PC-3 (cell line): ENCODE measurements around the gene MPDZ. TPM values are rescaled to one million over a fixed set of nuclear protein-coding genes. Genes with fewer than 3 reads are reported as not detected.

Experiments
- ATAC-seq: fragments of 200-7000 bp; cut with Tn5 transposase; 2 replicates; pipeline ENCODE4 v1.9.1; 2020; ENCODE audit warnings: mild to moderate bottlenecking, moderate library complexity
- BruUV-seq: library from RNA; stranded (reverse); fragments of 400-500 nt; replicated peaks from 2 replicates; lab custom pipeline; 2021; lab: Mats Ljungman, UMichigan
- CTCF ChIA-PET: fragments of 300-600 bp; sonication (Branson Sonifier 250); formaldehyde crosslinking; loops from one replicate; lab custom pipeline; 2022; ENCODE audit warnings: antibody characterized with exemption; lab: Charles Lee
- POLR2A ChIA-PET: fragments of 300-600 bp; sonication (Branson Sonifier 250); formaldehyde crosslinking; loops from one replicate; lab custom pipeline; 2022; ENCODE audit warnings: antibody characterized with exemption; ENCODE audit not compliant: unreplicated experiment; lab: Charles Lee
- DNase-seq: peaks from one replicate; pipeline ENCODE4 v3.0.0-alpha.2; 2015
- H2AFZ ChIP-seq: fragments of 300-600 bp; sonication (generic); 2 replicates; pipeline ENCODE4 v1.6.0; 2016; ENCODE audit warnings: antibody characterized with exemption, low read length
- H3F3A ChIP-seq: fragments of 300-600 bp; sonication (generic); one replicate; pipeline ENCODE4 v1.6.0; 2017; ENCODE audit warnings: antibody characterized with exemption, low read length, control low read depth, mild to moderate bottlenecking; ENCODE audit not compliant: unreplicated experiment
- H3K27ac ChIP-seq: fragments of 300-600 bp; sonication (generic); 2 replicates; pipeline ENCODE4 v1.5.1; 2016; ENCODE audit warnings: mild to moderate bottlenecking, low read length
- H3K27me3 ChIP-seq: fragments of 300-600 bp; sonication (generic); 2 replicates; pipeline ENCODE4 v1.6.1; 2016; ENCODE audit warnings: low read length, mixed read lengths
- H3K36me3 ChIP-seq: fragments of 300-600 bp; sonication (generic); 2 replicates; pipeline ENCODE4 v1.6.1; 2016; ENCODE audit warnings: low read depth, mixed run types, low read length, mixed read lengths
- H3K4me1 ChIP-seq: fragments of 300-600 bp; sonication (generic); 2 replicates; pipeline ENCODE4 v1.5.1; 2016; ENCODE audit warnings: low read length; ENCODE audit not compliant: insufficient read depth
- H3K4me2 ChIP-seq: fragments of 300-600 bp; sonication (generic); 2 replicates; pipeline ENCODE4 v1.6.0; 2016; ENCODE audit warnings: low read length
- H3K4me3 ChIP-seq: fragments of 300-600 bp; sonication (generic); 2 replicates; pipeline ENCODE4 v1.5.1; 2016; ENCODE audit warnings: mild to moderate bottlenecking, low read length, mixed read lengths
- H3K79me2 ChIP-seq: fragments of 300-600 bp; sonication (generic); 2 replicates; pipeline ENCODE4 v1.6.1; 2017; ENCODE audit warnings: low read length, mixed read lengths
- H3K9ac ChIP-seq: fragments of 300-600 bp; sonication (generic); 2 replicates; pipeline ENCODE4 v1.6.0; 2016; ENCODE audit warnings: mild to moderate bottlenecking, low read length
- H3K9me2 ChIP-seq: fragments of 300-600 bp; sonication (generic); replicated peaks from 2 replicates; pipeline ENCODE4 v1.6.1; 2016; ENCODE audit warnings: mixed run types, low read length, mixed read lengths
- H3K9me3 ChIP-seq: fragments of 300-600 bp; sonication (generic); 2 replicates; pipeline ENCODE4 v1.6.1; 2016; ENCODE audit warnings: low read length, mixed read lengths
- H4K20me1 ChIP-seq: fragments of 300-600 bp; sonication (generic); 2 replicates; pipeline ENCODE4 v1.6.1; 2016; ENCODE audit warnings: low read length, mixed read lengths
- EZH2 ChIP-seq: fragments of 300-600 bp; sonication (generic); IDR thresholded peaks from one replicate; pipeline ENCODE4 v1.6.1; 2017; ENCODE audit warnings: antibody characterized with exemption, mild to moderate bottlenecking, low read length; ENCODE audit not compliant: unreplicated experiment
- EZH2phosphoT487 ChIP-seq: fragments of 300-600 bp; sonication (generic); IDR thresholded peaks from 2 replicates; pipeline ENCODE4 v1.6.1; 2018; ENCODE audit warnings: mild to moderate bottlenecking, antibody characterized with exemption, low read length, borderline replicate concordance
- intact Hi-C: fragments of 100-400 bp; cut with micrococcal nuclease; formaldehyde crosslinking; loops from 2 replicates; pipeline ENCODE4 v1.9.0; 2023
- total RNA-seq: library from RNA; depleted of rRNA; stranded (reverse); fragments of >200 nt; gene quantifications from 2 replicates; pipeline ENCODE4 v1.2.3, GENCODE V29; 2014
- TF ChIP-seq, protein P1 (sequence below): fragments of 300-600 bp; sonication (generic); conservative IDR thresholded peaks from 2 replicates; pipeline ENCODE4 v1.5.1; 2017; ENCODE audit warnings: antibody characterized with exemption, low read depth, mild to moderate bottlenecking, low read length

MPDZ gene
- total RNA-seq, 1 experiment from 2014 or later, result 6.1 TPM

DNA sequence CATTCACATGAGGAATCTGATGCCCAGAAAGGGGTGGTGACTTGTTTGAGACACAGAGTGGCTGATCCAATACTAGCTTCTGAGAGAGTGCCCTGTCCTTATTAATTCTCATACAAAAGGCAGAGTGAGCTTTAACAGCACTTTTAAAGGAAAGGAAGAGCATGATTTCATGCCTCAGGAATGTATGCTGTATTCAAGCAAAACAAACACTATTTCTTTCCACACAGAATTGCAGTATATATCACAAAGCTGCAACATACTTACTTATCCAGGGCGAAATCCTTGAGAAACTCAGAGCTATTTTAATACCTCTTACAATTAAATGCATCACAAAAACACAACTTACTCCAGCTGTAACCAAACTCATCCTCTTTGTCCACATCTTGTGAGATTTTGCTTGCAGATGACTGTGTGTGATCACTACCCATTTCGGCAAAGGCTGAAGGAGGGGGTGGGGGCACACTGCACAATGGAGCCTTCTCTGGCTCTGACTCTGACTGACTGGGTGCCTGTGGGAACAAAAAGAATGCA, 139.8 kb downstream of the MPDZ start:
- Histone ChIP-seq H3K27ac (peak overlapping the region; percentile 54), H4K20me1 (no peaks in the 10 kb centered on the region), H3K4me1 (peaks cover 30% of the 10 kb centered on the region), H3K9me3 (no peaks in the 10 kb centered on the region), H3K79me2 (no peaks in the 10 kb centered on the region), H2AFZ (0 out of 2 replicates have a peak overlapping the region, but pooled peaks have one; percentile 21), H3K4me2 (peak overlapping the region; percentile 75), H3K4me3 (peak overlapping the region; percentile 49), H3K9me2 (no peaks in the 10 kb centered on the region), H3F3A (no peaks in the 10 kb centered on the region), H3K36me3 (no peaks in the 10 kb centered on the region), H3K27me3 (no peaks in the 10 kb centered on the region), H3K9ac (no peak overlapping the region)
- no TSS peak for BruUV-seq
- peak; percentile 87 for ATAC-seq
- POLR2A ChIA-PET, result no interaction called here
- CTCF ChIA-PET, result interaction anchor here (0.6 kb wide), 1 partner anchor 36 kb away, joined by 3 read pairs; no protein-coding TSS in a partner anchor
- intact Hi-C loops, result loop anchor here (5.0 to 10.0 kb wide), 2 partner anchors 45 to 107 kb away; no protein-coding TSS in a partner anchor
- DNase-seq, result peak; percentile 82
- TF ChIP-seq, protein P1, sequence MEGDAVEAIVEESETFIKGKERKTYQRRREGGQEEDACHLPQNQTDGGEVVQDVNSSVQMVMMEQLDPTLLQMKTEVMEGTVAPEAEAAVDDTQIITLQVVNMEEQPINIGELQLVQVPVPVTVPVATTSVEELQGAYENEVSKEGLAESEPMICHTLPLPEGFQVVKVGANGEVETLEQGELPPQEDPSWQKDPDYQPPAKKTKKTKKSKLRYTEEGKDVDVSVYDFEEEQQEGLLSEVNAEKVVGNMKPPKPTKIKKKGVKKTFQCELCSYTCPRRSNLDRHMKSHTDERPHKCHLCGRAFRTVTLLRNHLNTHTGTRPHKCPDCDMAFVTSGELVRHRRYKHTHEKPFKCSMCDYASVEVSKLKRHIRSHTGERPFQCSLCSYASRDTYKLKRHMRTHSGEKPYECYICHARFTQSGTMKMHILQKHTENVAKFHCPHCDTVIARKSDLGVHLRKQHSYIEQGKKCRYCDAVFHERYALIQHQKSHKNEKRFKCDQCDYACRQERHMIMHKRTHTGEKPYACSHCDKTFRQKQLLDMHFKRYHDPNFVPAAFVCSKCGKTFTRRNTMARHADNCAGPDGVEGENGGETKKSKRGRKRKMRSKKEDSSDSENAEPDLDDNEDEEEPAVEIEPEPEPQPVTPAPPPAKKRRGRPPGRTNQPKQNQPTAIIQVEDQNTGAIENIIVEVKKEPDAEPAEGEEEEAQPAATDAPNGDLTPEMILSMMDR, result no peak
- no peak for TF ChIP-seq EZH2phosphoT487
- TF ChIP-seq EZH2, result no peak

DNA sequence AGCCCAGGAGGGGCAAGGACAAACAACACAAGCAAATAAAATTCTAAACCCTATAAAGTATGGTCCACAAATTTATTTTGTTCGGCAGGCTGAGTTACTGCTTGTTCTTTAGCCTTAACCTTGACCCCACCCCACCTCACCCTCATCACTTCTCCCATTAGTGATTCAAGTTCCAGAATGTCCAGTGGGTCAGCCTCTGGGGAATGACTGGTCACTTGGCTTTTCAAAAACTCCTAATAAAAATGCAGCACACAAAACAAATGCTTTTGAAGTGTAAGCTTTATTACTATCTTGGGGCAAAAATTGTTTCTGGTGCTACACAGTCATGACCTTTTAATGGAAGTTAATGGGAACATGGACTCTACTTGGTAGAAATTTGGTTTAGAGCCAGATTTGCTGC, 142.1 kb downstream of the MPDZ start:
- no peak overlapping the region for H2AFZ ChIP-seq
- H3K27ac ChIP-seq, result no peak overlapping the region
- peaks cover 27% of the 10 kb centered on the region for H3K4me1 ChIP-seq
- no peaks in the 10 kb centered on the region for H3K9me2 ChIP-seq
- BruUV-seq, result no TSS peak
- H3K4me3 ChIP-seq, result no peak overlapping the region
- no peaks in the 10 kb centered on the region for H3F3A ChIP-seq
- no peaks in the 10 kb centered on the region for H3K27me3 ChIP-seq
- no peaks in the 10 kb centered on the region for H4K20me1 ChIP-seq
- CTCF ChIA-PET, result no interaction called here
- no peaks in the 10 kb centered on the region for H3K9me3 ChIP-seq
- POLR2A ChIA-PET, result no interaction called here
- ATAC-seq (no peak), DNase-seq (no peak)
- H3K36me3 ChIP-seq, result no peaks in the 10 kb centered on the region
- no peaks in the 10 kb centered on the region for H3K79me2 ChIP-seq
- intact Hi-C loops, result loop anchor here (10.0 kb wide), 1 partner anchor 47 kb away; no protein-coding TSS in a partner anchor
- no peak for TF ChIP-seq EZH2phosphoT487
- TF ChIP-seq, protein P1, result no peak
- TF ChIP-seq EZH2, result no peak
- no peak overlapping the region for H3K4me2 ChIP-seq
- H3K9ac ChIP-seq, result no peak overlapping the region

DNA sequence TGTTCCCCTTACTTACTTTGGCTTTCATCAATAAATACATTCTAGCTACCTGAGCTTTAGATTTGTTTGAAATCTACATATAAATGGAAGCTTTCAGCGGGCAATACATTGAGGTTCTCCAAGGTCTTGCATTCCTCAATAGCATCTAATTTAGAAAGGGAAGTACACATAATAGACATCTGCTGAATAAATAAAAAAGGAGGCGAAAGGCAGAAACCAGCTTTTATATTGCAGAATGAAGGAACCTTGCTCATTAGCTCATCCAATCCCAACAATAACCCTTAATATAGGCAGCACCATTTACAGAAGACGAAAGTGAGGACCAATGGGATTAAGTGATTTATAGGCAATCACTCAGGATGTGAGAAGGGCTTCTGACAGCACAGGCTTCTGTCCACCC, 147.5 kb downstream of the MPDZ start:
- no peaks in the 10 kb centered on the region for H3K36me3 ChIP-seq
- H3K4me1 ChIP-seq, result no peaks in the 10 kb centered on the region
- POLR2A ChIA-PET, result no interaction called here
- H3F3A ChIP-seq, result no peaks in the 10 kb centered on the region
- no peaks in the 10 kb centered on the region for H3K9me2 ChIP-seq
- CTCF ChIA-PET, result no interaction called here
- no peak for ATAC-seq
- TF ChIP-seq EZH2, result no peak
- no peak for TF ChIP-seq EZH2phosphoT487
- TF ChIP-seq, protein P1, result no peak
- H3K9me3 ChIP-seq, result no peaks in the 10 kb centered on the region
- H3K9ac ChIP-seq, result no peak overlapping the region
- no peak for DNase-seq
- H3K4me3 ChIP-seq, result no peak overlapping the region
- H3K4me2 ChIP-seq, result no peak overlapping the region
- no peaks in the 10 kb centered on the region for H3K27me3 ChIP-seq
- intact Hi-C loops, result loop anchor here (10.0 kb wide), 1 partner anchor 53 kb away; no protein-coding TSS in a partner anchor
- no peaks in the 10 kb centered on the region for H4K20me1 ChIP-seq
- H2AFZ ChIP-seq, result no peak overlapping the region
- no TSS peak for BruUV-seq
- H3K79me2 ChIP-seq, result no peaks in the 10 kb centered on the region
- H3K27ac ChIP-seq, result no peak overlapping the region
